ENCODE data around the gene POLE4.

Gene POLE4

DNA sequence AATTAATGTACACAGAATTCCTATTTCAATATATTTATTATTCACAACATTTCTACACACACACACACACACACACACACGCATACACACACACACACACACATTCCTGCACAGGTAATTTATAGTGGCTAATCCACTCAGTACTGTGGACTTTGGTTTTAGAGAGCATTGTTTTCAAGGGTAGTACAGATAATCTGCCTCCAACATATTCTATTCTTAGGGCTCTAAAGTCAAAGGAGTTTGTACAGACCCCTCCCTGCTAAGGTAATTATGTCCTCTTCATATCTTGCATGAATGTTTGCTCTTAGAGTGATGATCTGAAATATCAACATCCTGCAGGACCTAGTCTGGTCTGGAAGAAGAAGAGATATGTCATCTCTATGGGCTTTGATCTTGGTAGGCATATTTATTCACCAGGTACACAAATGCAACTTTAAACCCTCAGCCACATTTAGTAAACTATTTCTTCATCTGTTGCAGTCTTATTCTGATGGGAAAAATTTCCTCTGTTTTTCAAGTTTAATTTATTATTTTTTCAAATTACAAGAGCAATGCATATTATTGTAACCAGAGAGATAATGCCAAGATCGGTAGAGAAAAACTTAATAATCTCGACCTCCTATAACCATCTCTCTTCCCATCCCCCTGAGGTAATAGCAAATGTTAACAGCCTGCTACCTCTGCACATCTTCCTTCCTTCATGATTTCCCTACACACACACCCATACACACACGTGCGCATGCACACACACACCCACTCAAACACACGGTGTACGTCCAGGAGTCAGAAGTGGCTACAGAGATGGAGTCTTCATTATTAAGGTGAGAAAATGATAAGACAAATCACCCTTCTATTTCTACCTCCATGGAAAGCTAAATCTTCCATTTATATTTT lies 18.3 kb upstream of the POLE4 start:
- DNase-seq (ENCODE audit: low read depth in 2 of 2) = no peak

- DNase-seq (ENCODE audit: low read depth in 2 of 2) = no peak
Measured at GRCh38 chr2:74941284-74941683, 17.2 kb upstream of the POLE4 start.

DNA sequence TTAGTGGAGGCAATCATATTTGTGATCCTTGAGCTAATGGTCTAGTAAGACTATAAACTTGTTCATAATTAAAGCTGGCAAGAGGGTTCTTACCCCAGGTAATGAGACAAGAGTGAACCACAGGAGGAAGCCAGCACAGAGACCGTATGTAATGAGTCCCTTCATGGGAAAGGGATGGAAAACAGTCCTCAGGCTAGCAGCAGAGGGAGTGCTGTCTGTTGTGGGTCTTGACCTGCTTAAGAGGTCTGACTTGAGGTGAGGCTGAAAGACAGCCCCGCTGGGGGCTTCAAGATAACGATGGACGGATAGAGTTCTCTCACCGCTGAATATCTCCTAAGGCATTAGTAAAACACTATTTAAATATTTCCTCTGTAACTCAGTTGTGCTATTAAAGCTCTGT lies 16.2 kb upstream of the POLE4 start:
- DNase-seq (ENCODE audit: low read depth in 2 of 2) = no peak

GRCh38 chr2:74944987-74945787 lies 13.3 kb upstream of the POLE4 start:
- DNase-seq (ENCODE audit: low read depth in 2 of 2) = no peak

GRCh38 chr2:74945788-74946331 lies 12.6 kb upstream of the POLE4 start:
- no peak for DNase-seq (ENCODE audit: low read depth in 2 of 2)

DNA sequence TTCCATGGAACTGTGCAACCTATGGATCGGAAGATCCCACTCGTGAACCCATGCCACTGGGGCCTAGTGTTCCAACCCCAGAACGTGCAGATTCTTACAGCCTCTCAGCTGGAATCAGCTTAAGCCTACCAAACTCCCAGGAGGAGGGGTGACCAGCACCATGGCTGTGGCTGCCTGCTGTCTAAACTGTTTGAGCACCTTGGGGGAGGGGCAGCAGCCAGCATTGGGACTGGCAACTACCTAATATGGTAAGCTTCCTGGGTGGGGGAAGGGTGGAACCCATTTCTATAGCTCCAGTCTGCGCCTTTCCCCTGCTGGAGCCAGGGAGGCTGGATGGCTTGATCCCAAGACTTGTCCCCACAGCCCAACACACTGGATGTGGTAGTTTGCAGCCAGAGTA lies 10.7 kb upstream of the POLE4 start:
- no peak for DNase-seq (ENCODE audit: low read depth in 2 of 2)

DNA sequence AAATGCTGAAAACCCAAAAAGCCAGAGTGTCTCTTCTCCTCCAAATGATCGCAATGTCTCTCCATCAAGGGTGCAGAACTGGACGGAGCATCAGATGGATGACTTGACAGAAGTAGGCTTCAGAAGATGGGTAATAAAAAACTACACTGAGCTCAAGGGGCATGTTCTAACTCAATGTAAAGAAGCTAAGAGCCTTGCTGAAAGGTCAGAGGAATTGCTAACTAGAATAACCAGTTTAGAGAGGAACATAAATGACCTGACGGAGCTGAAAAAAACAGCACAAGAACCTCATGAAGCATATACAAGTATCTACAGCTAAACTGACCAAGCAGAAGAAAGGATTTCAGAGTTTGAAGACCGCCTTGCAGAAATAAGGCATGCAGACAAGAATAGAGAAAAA lies 9.7 kb upstream of the POLE4 start:
- DNase-seq (ENCODE audit: low read depth in 2 of 2) = no peak

GRCh38 chr2:74951211-74951754 lies 7.2 kb upstream of the POLE4 start:
- DNase-seq (ENCODE audit: low read depth in 2 of 2) = no peak

- DNase-seq (ENCODE audit: low read depth in 2 of 2) = no peak
Measured at GRCh38 chr2:74952575-74952974, 5.9 kb upstream of the POLE4 start.

GRCh38 chr2:74953796-74954499 lies 4.5 kb upstream of the POLE4 start:
- DNase-seq (ENCODE audit: low read depth in 2 of 2) = no peak

- no peak for DNase-seq (ENCODE audit: low read depth in 2 of 2)
Measured at GRCh38 chr2:74954500-74954874, 4.0 kb upstream of the POLE4 start.

- no peak for DNase-seq (ENCODE audit: low read depth in 2 of 2)
Measured at GRCh38 chr2:74957886-74958273, 563 bp upstream of the POLE4 start.

DNA sequence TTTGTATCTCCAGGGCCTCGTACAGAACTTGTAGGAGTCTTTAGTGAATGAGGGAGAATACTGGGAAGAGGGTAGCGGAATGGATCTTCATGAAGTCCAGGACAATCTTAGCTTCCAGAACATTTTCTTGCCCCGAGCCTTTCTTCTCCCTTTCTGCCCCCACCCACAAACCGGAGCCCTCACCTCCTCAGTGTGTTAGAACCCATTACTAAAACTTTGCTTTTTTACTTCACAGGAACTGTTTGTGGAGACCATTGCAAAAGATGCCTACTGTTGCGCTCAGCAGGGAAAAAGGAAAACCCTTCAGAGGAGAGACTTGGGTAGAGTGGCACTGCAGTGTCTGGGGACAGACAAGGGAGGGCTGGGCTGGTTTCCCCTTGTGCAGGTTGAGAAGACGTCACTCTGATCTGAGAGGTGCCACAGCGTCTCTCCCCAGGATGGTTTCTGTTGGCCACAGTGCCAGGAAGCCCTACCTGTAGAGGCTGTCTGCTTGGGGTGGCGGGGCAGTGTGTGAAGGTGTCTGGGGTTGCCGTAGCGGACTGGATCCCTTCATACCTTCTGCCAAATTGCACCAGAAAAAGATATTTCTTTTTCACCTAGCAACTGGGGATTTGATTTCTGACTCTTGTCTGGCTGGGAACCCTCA lies 786 bp downstream of the POLE4 start:
- DNase-seq (ENCODE audit: low read depth in 2 of 2) = no peak

- DNase-seq (ENCODE audit: low read depth in 2 of 2) = no peak
Measured at GRCh38 chr2:74966887-74967286, 8.4 kb downstream of the POLE4 start.

DNA sequence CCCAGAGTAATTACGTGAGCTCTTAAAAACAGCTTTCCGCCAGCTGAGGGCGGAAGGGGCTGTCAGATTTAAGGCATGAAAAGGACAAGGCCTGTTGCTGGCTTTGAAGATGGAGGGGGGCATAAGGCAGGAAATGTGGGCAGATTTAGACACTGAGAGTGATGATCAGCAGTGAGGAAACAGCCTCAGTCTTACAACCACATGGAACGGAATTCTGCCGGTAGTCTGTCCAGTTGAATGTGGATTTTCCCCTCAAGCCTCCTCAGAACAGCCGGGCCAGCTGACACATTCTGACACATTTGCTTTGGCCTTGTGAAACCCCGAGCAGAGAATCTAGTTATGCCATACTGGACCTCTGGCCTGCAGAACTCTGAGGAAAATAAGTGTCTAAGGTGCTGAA lies 16.6 kb downstream of the POLE4 start:
- no peak for DNase-seq (ENCODE audit: low read depth in 2 of 2)

- DNase-seq (ENCODE audit: low read depth in 2 of 2) = no peak
Measured at GRCh38 chr2:74979844-74980243, 21.4 kb downstream of the POLE4 start.

- no peak for DNase-seq (ENCODE audit: low read depth in 2 of 2)
Measured at GRCh38 chr2:74982577-74982976, 24.1 kb downstream of the POLE4 start.

GRCh38 chr2:74983631-74984392 lies 25.4 kb downstream of the POLE4 start:
- no peak for DNase-seq (ENCODE audit: low read depth in 2 of 2)

DNA sequence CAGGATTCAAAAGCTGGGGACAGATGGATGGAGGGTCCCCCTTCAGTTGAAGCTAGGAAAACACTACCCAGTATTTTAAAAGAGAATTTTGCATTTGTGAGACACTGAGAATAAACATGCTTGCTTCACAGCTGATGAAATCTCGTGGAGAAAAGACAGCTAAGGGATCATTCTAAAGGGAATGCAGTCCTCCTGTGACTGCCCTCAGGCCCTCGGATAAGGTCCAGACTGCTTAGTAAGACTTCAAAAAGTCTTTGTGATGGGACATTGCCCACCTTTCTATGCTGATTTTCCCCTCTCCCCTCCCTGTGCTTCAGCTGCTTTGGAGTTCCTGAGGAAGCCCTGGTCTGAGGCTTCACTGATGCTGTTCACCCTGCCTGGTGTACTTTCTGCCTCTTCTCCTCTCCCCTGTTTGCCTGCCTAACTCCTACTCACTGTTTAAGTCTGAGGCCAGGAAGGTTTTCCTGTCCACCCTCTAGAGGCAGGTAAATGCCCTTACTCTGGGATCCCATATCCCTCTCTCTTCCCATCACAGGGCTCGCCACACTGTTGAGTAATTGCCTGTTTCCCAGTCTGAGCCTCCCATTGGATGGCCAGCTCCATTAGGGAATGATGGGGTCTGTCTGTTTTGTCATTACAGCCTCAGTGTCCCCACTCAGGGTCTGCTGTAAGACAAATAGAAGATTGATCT lies 26.6 kb downstream of the POLE4 start:
- no peak for DNase-seq (ENCODE audit: low read depth in 2 of 2)

All from fibroblast of skin of left biceps (primary cell).